GM13977 (cell line): Measurements from ENCODE around the gene GUCY1A1.

ENCODE experiments used
- DNase-seq: peaks from one replicate; pipeline ENCODE4 v3.0.0; 2012; ENCODE audit warnings: low spot score
- in situ Hi-C: fragments of 300-500 bp; cut with MboI; formaldehyde crosslinking; loops from one replicate; pipeline ENCODE4 v1.12.0; 2022; ENCODE audit warnings: low sequenced_read_pairs, low pct_unique_long_range_greater_than_20kb, mixed read lengths, inconsistent platforms; ENCODE audit not compliant: unreplicated experiment
- TF ChIP-seq, protein P1 (sequence below): IDR thresholded peaks from 2 replicates; pipeline ENCODE4 v1.5.1; 2012; ENCODE audit warnings: mild to moderate bottlenecking, control low read depth; ENCODE audit not compliant: insufficient read depth; ENCODE audit errors: extremely low read depth, missing control alignments

Gene GUCY1A1

DNA sequence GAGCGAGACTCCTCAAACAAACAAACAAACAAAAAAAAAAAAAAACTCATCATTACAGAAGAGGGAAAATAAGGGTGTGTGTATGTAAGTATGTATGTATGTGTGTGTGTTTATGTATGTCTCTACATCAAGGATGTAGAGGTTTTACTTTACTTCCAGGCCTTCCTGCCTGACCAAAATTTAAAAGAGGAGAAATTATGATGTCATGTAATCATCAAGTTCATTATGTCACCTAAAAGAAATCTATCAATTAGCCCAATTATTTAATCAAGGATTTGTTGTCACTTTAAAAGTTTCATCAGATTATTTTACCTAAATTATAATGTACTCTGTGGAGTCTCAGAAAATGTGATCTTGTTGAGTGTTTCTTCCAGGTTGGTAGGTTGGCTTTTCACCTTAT is 21.6 kb downstream of the GUCY1A1 start:
- in situ Hi-C loops = no loop called here
- DNase-seq = no peak
- TF ChIP-seq, protein P1, sequence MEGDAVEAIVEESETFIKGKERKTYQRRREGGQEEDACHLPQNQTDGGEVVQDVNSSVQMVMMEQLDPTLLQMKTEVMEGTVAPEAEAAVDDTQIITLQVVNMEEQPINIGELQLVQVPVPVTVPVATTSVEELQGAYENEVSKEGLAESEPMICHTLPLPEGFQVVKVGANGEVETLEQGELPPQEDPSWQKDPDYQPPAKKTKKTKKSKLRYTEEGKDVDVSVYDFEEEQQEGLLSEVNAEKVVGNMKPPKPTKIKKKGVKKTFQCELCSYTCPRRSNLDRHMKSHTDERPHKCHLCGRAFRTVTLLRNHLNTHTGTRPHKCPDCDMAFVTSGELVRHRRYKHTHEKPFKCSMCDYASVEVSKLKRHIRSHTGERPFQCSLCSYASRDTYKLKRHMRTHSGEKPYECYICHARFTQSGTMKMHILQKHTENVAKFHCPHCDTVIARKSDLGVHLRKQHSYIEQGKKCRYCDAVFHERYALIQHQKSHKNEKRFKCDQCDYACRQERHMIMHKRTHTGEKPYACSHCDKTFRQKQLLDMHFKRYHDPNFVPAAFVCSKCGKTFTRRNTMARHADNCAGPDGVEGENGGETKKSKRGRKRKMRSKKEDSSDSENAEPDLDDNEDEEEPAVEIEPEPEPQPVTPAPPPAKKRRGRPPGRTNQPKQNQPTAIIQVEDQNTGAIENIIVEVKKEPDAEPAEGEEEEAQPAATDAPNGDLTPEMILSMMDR = no peak

DNA sequence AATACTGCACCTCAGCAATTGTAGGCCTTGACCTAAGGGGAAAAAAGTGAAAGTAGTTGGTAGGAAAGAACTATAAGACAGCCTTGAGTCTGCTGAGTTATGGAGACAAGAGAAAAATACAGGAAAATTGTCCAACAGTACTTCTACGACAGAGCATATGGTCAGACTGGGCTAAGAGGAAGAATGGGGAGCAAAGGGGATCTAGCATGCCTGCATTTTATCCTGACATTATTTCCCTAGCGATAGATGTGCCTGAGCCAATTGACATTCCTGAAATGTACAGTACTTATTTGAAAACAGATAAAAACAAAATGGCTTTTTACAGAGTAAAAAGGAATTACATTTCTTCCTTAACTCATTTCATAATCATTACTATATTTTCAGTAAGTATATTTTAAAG is 22.2 kb downstream of the GUCY1A1 start:
- in situ Hi-C loops = no loop called here
- TF ChIP-seq, protein P1 = no peak

DNA sequence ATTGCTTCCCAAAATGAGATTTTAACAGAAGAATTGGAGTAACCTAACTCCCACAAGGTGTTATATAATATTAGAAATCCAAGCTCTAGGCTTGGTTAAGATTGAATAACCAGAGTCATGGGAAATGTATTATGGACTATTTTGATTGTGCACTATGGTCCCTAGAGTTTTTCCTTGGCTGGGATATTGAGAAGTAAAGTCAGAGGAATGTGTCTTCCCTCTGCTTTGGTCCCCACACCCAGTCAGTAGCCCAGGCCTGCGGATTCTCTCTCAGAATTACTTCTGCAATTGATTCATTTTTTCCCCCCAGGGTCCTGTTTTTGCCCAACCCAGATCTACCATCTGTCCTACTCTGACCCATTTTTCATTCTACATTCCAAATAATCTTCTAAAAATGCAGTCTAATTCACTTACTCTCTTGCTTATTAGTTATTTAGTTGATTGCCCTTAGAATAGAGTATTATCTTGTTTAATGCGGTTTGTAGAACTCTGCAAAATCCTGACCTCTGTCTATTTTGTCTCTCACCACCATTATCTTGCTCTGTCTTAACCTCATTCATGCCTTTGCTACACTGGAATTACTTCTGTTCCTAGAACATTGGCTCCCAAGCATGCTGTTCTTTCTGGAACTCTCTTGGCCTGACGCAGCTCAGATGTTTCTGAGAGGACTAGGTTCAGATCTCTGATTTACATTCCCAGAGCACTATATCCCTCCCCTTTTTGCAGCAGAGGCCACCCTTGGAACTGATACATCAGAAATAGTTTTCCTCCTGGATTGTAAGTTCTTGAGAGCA is 23.6 kb downstream of the GUCY1A1 start:
- no peak for DNase-seq
- in situ Hi-C loops = no loop called here
- TF ChIP-seq, protein P1 = no peak

More for the DNA sequence above, 22.2 kb downstream of the GUCY1A1 start:
- no peak for DNase-seq

DNA sequence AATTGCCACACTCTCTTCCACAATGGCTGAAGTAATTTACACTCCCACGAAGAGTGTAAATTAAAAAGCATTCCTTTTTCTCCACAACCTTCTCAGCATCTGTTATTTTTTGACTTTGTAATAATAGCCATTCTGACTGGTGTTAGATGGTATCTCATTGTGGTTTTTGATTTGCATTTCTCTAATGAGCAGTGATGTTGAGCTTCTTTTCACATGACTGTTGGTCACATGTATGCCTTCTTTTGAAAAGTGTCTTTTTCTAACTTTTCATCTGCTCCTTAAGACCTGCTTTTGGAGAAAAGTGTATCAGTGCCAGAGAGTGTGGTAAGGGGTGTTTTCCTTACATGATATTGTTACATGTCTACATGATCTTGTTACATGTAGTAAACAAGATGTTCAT is 25.7 kb downstream of the GUCY1A1 start:
- DNase-seq = no peak
- TF ChIP-seq, protein P1 = no peak
- in situ Hi-C loops = no loop called here

DNA sequence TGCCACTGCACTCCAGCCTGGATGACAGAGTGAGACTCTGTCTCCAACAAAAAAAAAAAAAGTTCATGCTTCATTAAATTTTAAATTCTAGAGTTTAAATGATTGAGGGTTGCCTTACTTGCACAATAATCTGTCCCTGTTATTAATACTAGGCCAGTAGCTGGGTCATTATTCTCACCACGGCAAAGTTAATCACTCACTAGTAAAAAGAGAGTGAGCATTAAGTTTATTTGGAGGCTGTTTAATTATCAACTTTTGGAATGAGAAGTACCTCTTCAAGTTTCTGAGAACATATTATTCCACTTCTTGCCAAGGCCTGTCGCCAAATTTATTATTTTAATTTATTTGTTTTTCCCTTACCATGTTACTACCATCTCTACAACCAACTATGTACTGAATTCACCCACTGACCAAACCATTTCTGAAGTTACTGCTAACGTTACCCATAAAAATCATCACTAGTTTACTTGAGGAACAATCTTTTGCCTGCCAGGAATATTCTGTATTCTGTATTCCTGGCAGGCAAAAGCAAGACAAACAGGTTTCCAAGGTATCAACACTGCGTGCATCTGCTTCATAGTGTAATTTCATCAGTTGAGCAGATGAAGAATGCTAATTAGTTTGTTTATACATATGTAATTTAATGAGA is 26.5 kb downstream of the GUCY1A1 start:
- TF ChIP-seq, protein P1 = no peak
- no peak for DNase-seq
- in situ Hi-C loops = no loop called here

DNA sequence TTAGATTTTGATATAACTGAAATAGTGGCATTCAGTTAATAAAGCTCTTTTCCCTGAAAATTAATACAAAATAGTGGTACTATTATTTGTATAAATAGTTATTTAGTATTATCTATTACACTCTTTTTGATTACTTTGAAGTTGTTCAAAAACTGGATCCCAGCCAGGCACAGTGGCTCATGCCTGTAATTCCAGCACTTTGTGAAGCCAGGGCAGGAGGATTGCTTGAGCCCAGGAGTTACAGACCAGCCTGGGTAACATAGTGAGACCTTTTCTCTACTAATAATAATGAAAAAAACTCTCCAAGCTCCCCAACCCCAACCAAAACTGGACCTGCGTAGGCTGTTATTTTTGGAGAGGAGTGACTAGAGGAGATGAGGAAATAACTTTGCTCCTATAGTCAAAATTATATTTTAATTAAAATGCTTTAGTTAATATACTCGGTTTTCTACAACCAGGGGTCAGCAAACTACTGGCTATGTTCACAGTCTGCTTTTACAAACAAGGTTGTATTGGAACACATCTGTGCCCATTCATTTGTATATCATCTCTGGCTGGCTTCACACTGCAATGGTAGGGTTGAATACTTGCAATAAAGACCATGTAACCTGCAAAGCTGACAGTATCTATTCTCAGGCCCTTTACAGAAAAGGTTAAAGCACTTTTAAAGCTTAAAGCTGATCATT is 27.6 kb downstream of the GUCY1A1 start:
- in situ Hi-C loops = no loop called here

More for the DNA sequence above, 27.6 kb downstream of the GUCY1A1 start:
- DNase-seq = no peak
- TF ChIP-seq, protein P1 = no peak
